ENCODE measurements around the gene FXR2. TPM values are rescaled to one million over a fixed set of nuclear protein-coding genes. Genes with fewer than 3 reads are reported as not detected.

The FXR2 gene
- total RNA-seq, 3 donors from 2014 or later, result 22.8 to 33.9 (median 25.6) TPM

- H3K4me3 ChIP-seq, result peak overlapping the region; percentile 59 to 73 (median 59)
- intact Hi-C loops (cut with DNase I; ENCODE audit: low total_unique reads), result no loop called here
- no peaks in the 10 kb centered on the region for H3K36me3 ChIP-seq
- H3K27ac ChIP-seq, result peak overlapping the region; percentile 96 to 99
- DNase-seq (ENCODE audit: low spot score in 2 of 2), result no peak
- H3K9me3 ChIP-seq, result no peaks in the 10 kb centered on the region
- peaks cover 16 to 22% of the 10 kb centered on the region in 2 donors for H3K4me1 ChIP-seq
- no peaks in the 10 kb centered on the region for H3K27me3 ChIP-seq
- TF ChIP-seq POLR2A (IDR thresholded peaks at IDR 0.05) (no peak), POLR2AphosphoS5 (IDR thresholded peaks at IDR 0.05) (no peak), CTCF (IDR thresholded peaks at IDR 0.05) (no peak)
These were observed 32.1 kb downstream of the FXR2 start for GRCh38 chr17:7582396-7583252.

- H3K4me1 ChIP-seq, result peaks cover 16 to 22% of the 10 kb centered on the region in 2 donors
- H3K4me3 ChIP-seq, result peak overlapping the region; percentile 59 to 73 (median 59)
- H3K36me3 ChIP-seq, result peaks cover 11% of the 10 kb centered on the region
- intact Hi-C loops (cut with DNase I; ENCODE audit: low total_unique reads), result no loop called here
- no peaks in the 10 kb centered on the region for H3K9me3 ChIP-seq
- H3K27ac ChIP-seq, result peak overlapping the region; percentile 87 to 99
- no peak for TF ChIP-seq POLR2A (IDR thresholded peaks at IDR 0.05)
- no peak for TF ChIP-seq CTCF (IDR thresholded peaks at IDR 0.05)
- no peak for TF ChIP-seq POLR2AphosphoS5 (IDR thresholded peaks at IDR 0.05)
- no peaks in the 10 kb centered on the region for H3K27me3 ChIP-seq
- no peak for DNase-seq (ENCODE audit: low spot score in 2 of 2)
These were observed 33.8 kb downstream of the FXR2 start for GRCh38 chr17:7580604-7581575.

GRCh38 chr17:7579834-7580603, 34.7 kb downstream of the FXR2 start:
- peaks cover 22 to 23% of the 10 kb centered on the region in 2 donors for H3K4me1 ChIP-seq
- no peaks in the 10 kb centered on the region for H3K27me3 ChIP-seq
- peak overlapping the region; percentile 59 to 73 (median 59) for H3K4me3 ChIP-seq
- TF ChIP-seq CTCF (IDR thresholded peaks at IDR 0.05) (no peak), POLR2A (IDR thresholded peaks at IDR 0.05) (no peak), POLR2AphosphoS5 (IDR thresholded peaks at IDR 0.05) (no peak)
- H3K36me3 ChIP-seq, result peaks cover 16% of the 10 kb centered on the region
- H3K27ac ChIP-seq, result peak overlapping the region; percentile 87 to 99
- intact Hi-C loops (cut with DNase I; ENCODE audit: low total_unique reads), result no loop called here
- no peak for DNase-seq (ENCODE audit: low spot score in 2 of 2)
- no peaks in the 10 kb centered on the region for H3K9me3 ChIP-seq

GRCh38 chr17:7579001-7579833, 35.5 kb downstream of the FXR2 start, which contains the start of gene CD68:
Gene CD68 (plus strand): TSS chr17:7579638. CDS start chr17:7579678, 40 bp downstream.
- DNase-seq (ENCODE audit: low spot score in 2 of 2), result peak; percentile 60 to 77
- H3K27me3 ChIP-seq, result no peaks in the 10 kb centered on the region
- peaks cover 16% of the 10 kb centered on the region for H3K36me3 ChIP-seq
- no peak for TF ChIP-seq CTCF (IDR thresholded peaks at IDR 0.05)
- TF ChIP-seq POLR2AphosphoS5 (IDR thresholded peaks at IDR 0.05), result peak; percentile 59 to 71 (median 62)
- peak; percentile 42 for TF ChIP-seq POLR2A (IDR thresholded peaks at IDR 0.05)
- intact Hi-C loops (cut with DNase I; ENCODE audit: low total_unique reads), result no loop called here
- H3K9me3 ChIP-seq, result no peaks in the 10 kb centered on the region
- H3K4me1 ChIP-seq, result peaks cover 21 to 25% of the 10 kb centered on the region in 2 donors
- H3K27ac ChIP-seq, result peak within 1 kb of the TSS; percentile 87 to 99
- peak within 1 kb of the TSS; percentile 59 to 73 (median 59) for H3K4me3 ChIP-seq
